ENCODE results near the gene ARHGEF4. TPM values are rescaled to one million over a fixed set of nuclear protein-coding genes. Genes with fewer than 3 reads are reported as not detected.

ARHGEF4 gene
- total and polyA plus RNA-seq, 10 of the 15 experiments (the other 5 are each of a cell fraction or from before 2014, with no cell fraction given), result 0.02 to 0.24 (median 0.16) TPM; not detected in 6

- intact Hi-C loops (cut with micrococcal nuclease; ENCODE audit: unreplicated experiment), result no loop called here
- Histone ChIP-seq H3K4me3 (no peak overlapping the region), H2AFZ (ENCODE audit: control insufficient read depth, low read depth, low read length) (no peak overlapping the region), H3K79me2 (ENCODE audit: control insufficient read depth, insufficient read depth, low read length) (no peaks in the 10 kb centered on the region), H3K4me1 (ENCODE audit: control insufficient read depth, insufficient read depth, low read length) (no peaks in the 10 kb centered on the region), H3K27ac (ENCODE audit: control insufficient read depth, insufficient read depth) (no peak overlapping the region), H3K4me2 (ENCODE audit: control insufficient read depth, insufficient read depth) (no peak overlapping the region), H4K20me1 (ENCODE audit: control insufficient read depth, insufficient read depth) (no peaks in the 10 kb centered on the region), H3K9ac (ENCODE audit: control insufficient read depth, insufficient read depth, low read length) (no peak overlapping the region), H3K9me3 (replicated peaks; ENCODE audit: control insufficient read depth, insufficient read depth, low read length) (no peaks in the 10 kb centered on the region; the same call in 2 of the 3 replicates), H3K36me3 (ENCODE audit: control insufficient read depth in 2 of 2, insufficient read depth in 2 of 2, low read length in 1 of 2) (no peaks in the 10 kb centered on the region), H3K27me3 (replicated peaks in 1 of 2; ENCODE audit: control insufficient read depth in 2 of 2, insufficient read depth in 2 of 2, low read length in 1 of 2) (no peaks in the 10 kb centered on the region)
- no TSS peak for BruUV-seq (replicated peaks)
- in situ Hi-C loops (cut with MboI), result no loop called here
- TF ChIP-seq KDM1A (IDR thresholded peaks at IDR 0.05; ENCODE audit: borderline replicate concordance) (no peak), PRDM15 (CRISPR knock-in tag; IDR thresholded peaks at IDR 0.05) (no peak), MLLT1 (IDR thresholded peaks at IDR 0.05) (no peak), IKZF2 (IDR thresholded peaks at IDR 0.05) (no peak), ZBTB4 (CRISPR knock-in tag; IDR thresholded peaks at IDR 0.05) (no peak), ZBTB40 (IDR thresholded peaks at IDR 0.05; ENCODE audit: borderline replicate concordance) (no peak), MEF2B (IDR thresholded peaks at IDR 0.05; ENCODE audit: partially characterized antibody, poor library complexity, severe bottlenecking) (no peak)
- ChIA-PET CTCF (no interaction called here), RAD21 (ENCODE audit: unreplicated experiment) (interaction anchor here (0.6 kb wide), 1 partner anchor 124 kb away, joined by 3 read pairs; no protein-coding TSS in a partner anchor), SMC1A (ENCODE audit: uncharacterized antibody, unreplicated experiment) (interaction anchor here (1.3 kb wide), 1 partner anchor 28 kb away, joined by 3 read pairs; no protein-coding TSS in a partner anchor), POLR2A (no interaction called here)
- FAIRE-seq, result no peak
- no peak for ATAC-seq
- WGBS (ENCODE audit: insufficient coverage, insufficient replicate concordance, low lambda C conversion rate, missing lambda C conversion rate), result 46% methylated on average over 11 of the region's 11 CpGs
- no peak for DNase-seq (ENCODE audit: low read depth, low spot score)
Measured at GRCh38 chr2:130986890-130987493, 150.3 kb downstream of the ARHGEF4 start.
